CD4-positive, alpha-beta T cell treated with Interleukin-15 for 1 hour (primary cell): Measurements from ENCODE around the gene DUSP15.
"Not testable (repeated sequence)": the region's sequence is repeated elsewhere in the genome, so short reads cannot be mapped to it uniquely, and the experiment has no call there.

Source experiments
- DNase-seq: peaks from one replicate; pipeline ENCODE4 v3.0.0-alpha.2; 2020

Gene DUSP15

GRCh38 chr20:31819083-31819784 lies 51.1 kb downstream of the DUSP15 start, which contains the start of gene MYLK2:
TSS of gene MYLK2 (plus strand) at chr20:31819356. CDS start at chr20:31819581, 225 bp downstream.
- no peak for DNase-seq

GRCh38 chr20:31818376-31818908 lies 51.9 kb downstream of the DUSP15 start:
- DNase-seq: no peak

GRCh38 chr20:31817461-31817860 lies 52.9 kb downstream of the DUSP15 start:
- DNase-seq: no peak

GRCh38 chr20:31816221-31816620 lies 54.1 kb downstream of the DUSP15 start:
- no peak for DNase-seq

- DNase-seq: no peak
These were observed 54.7 kb downstream of the DUSP15 start for GRCh38 chr20:31815408-31816188.

DNA sequence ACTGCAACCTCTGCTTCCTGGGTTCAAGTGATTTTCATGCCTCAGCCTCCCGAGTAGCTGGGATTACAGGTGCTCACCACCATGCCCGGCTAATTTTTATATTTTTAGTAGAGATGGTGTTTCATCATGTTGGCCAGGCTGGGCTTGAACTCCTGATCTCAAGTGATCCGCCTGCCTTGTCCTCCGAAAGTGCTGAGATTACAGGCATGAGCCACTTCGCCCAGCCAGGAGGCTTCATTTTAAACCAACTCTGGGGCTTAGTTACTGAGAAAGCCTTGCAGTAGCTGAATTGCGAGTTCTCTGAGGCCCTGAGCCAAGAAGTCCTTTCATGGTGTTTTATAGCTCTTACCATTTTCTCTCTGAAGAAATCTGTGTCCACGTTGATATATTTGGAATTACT lies 56.2 kb downstream of the DUSP15 start:
- DNase-seq: not testable (repeated sequence)

DNA sequence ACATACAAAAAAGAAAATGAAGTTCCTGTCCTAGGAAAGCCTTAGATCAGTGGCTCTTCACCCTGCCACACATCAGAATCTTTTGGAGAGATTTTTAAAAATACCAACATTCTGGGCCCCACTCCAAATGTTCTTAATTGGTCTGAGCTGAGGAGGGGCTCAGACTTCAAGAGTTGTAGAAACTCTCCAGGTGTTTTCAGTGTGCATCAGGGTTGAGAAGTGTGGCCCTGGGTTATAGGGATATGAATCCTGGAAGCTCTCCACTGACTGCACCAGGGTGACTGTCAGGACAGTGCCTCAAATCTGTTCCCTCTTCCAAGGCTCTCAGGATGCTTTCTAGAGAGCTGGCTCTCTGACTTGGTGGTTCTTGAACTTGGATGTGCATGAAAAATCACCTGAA lies 56.7 kb downstream of the DUSP15 start:
- no peak for DNase-seq

- DNase-seq: no peak
These were observed 58.3 kb downstream of the DUSP15 start for GRCh38 chr20:31811796-31812728.

DNA sequence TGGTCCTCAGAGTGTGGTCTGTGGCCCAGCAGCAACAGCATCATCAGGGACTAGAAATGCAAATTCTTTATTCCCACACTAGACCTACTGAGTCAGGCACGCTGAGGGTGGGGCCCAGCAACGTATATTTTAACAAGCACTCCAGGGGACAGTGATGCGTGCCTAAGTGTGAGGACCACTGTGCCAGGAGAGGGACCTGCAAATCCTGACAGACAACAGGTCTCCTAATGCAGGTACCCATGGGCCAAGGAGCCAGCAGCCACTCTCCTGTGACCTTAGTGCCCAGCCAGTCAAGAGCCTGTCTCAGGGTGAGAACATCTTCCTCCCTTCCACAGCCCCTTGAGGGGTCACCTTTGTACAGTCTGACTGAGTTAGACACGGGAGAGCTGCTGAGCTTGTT lies 59.1 kb downstream of the DUSP15 start:
- no peak for DNase-seq
